A549 (cell line): ENCODE results near the gene E2F6. TPM values are rescaled to one million over a fixed set of nuclear protein-coding genes. Genes with fewer than 3 reads are reported as not detected.

Source experiments
- ATAC-seq, 2 experiments: fragments of 200-7000 bp in 1 of 2; fragments of >200 bp in 1 of 2; cut with Nextera tagmentation in 1 of 2; cut with Tn5 transposase in 1 of 2; 3 replicates each; pipeline versions ENCODE4 v1.8.0 to v1.9.1; 2018 to 2020; ENCODE audit warnings: mild to moderate bottlenecking in 1 of 2, moderate library complexity in 1 of 2
- CTCF ChIA-PET: fragments of 300-600 bp; sonication (Branson Sonifier 250); formaldehyde crosslinking; extraction: SDS; loops from one replicate; lab custom pipeline; 2021; ENCODE audit warnings: antibody characterized with exemption, inconsistent platforms; lab: Yijun Ruan, JAX
- POLR2A ChIA-PET: fragments of 350-600 bp; formaldehyde crosslinking; extraction: SDS; loops from one replicate; lab custom pipeline; 2021; ENCODE audit warnings: antibody characterized with exemption, inconsistent platforms; lab: Yijun Ruan, JAX
- DNase-seq, 2 experiments: peaks; one replicate each; pipeline versions ENCODE4 v3.0.0 to v3.0.0-alpha.2; 2011 to 2016; ENCODE audit warnings: low read depth in 1 of 2, low spot score in 1 of 2
- FAIRE-seq: peaks from 2 replicates; lab custom pipeline; 2011; peaks lifted over from hg19 to GRCh38; lab: Jason Lieb, UNC
- H3K27ac ChIP-seq, 2 experiments: fragments of >200 bp; sonication (Bioruptor Twin); formaldehyde crosslinking; 3 replicates each; pipeline ENCODE4 v1.5.1; 2016 to 2017
- H3K4me1 ChIP-seq: fragments of >200 bp; sonication (Bioruptor Twin); formaldehyde crosslinking; 3 replicates; pipeline ENCODE4 v1.6.1; 2016
- H3K4me2 ChIP-seq: fragments of >200 bp; sonication (Bioruptor Twin); formaldehyde crosslinking; 3 replicates; pipeline ENCODE4 v1.6.1; 2016
- H3K4me3 ChIP-seq: fragments of >200 bp; sonication (Bioruptor Twin); formaldehyde crosslinking; 3 replicates; pipeline ENCODE4 v1.5.1; 2016
- H3K9me3 ChIP-seq: fragments of >200 bp; sonication (Bioruptor Twin); formaldehyde crosslinking; 3 replicates; pipeline ENCODE4 v1.6.1; 2016
- CEBPB ChIP-seq, 2 experiments: fragments of >200 bp in 1 of 2; sonication (Bioruptor Twin) in 1 of 2; formaldehyde crosslinking in 1 of 2; IDR thresholded peaks; 2 replicates each; pipeline ENCODE4 v1.6.1; 2012 to 2016
- CHD4 ChIP-seq: fragments of 200-600 bp; sonication (generic); IDR thresholded peaks from 2 replicates; pipeline ENCODE4 v1.6.1; 2016; ENCODE audit warnings: antibody characterized with exemption, mild to moderate bottlenecking, borderline replicate concordance
- CTCF ChIP-seq: fragments of >200 bp; sonication (Bioruptor Twin); formaldehyde crosslinking; IDR thresholded peaks from 3 replicates; pipeline ENCODE4 v1.5.1; 2016
- EHF ChIP-seq: fragments of 250-450 bp; sonication (Bioruptor Pico); IDR thresholded peaks from 2 replicates; pipeline ENCODE4 v1.5.0; 2020; ENCODE audit warnings: mild to moderate bottlenecking
- EHMT2 ChIP-seq: fragments of 200-600 bp; sonication (generic); IDR thresholded peaks from 2 replicates; pipeline ENCODE4 v1.6.1; 2016; ENCODE audit warnings: antibody characterized with exemption, low read depth, mild to moderate bottlenecking, moderate library complexity
- FOSL2 ChIP-seq, 2 experiments: fragments of 450-650 bp in 1 of 2; fragments of >200 bp in 1 of 2; sonication (Bioruptor Twin) in 1 of 2; formaldehyde crosslinking; IDR thresholded peaks; 2 replicates each; pipeline versions ENCODE4 v1.5.0 to v1.6.1; 2016 to 2020; ENCODE audit warnings: mild to moderate bottlenecking in 1 of 2, moderate library complexity in 1 of 2
- GATA3 ChIP-seq: IDR thresholded peaks from 2 replicates; pipeline ENCODE4 v1.6.1; 2012; ENCODE audit warnings: borderline replicate concordance
- HDAC2 ChIP-seq: fragments of 200-600 bp; sonication (generic); IDR thresholded peaks from 2 replicates; pipeline ENCODE4 v1.6.1; 2016
- HMGXB4 ChIP-seq: fragments of 250-450 bp; sonication (Bioruptor Pico); IDR thresholded peaks from 2 replicates; pipeline ENCODE4 v1.5.0; 2021; ENCODE audit warnings: mild to moderate bottlenecking, moderate library complexity, borderline replicate concordance
- HOXA7 ChIP-seq: fragments of 250-450 bp; sonication (Bioruptor Pico); IDR thresholded peaks from 2 replicates; pipeline ENCODE4 v1.5.0; 2020; ENCODE audit warnings: mild to moderate bottlenecking, moderate library complexity
- HOXB13 ChIP-seq: fragments of 250-450 bp; sonication (Bioruptor Pico); IDR thresholded peaks from 2 replicates; pipeline ENCODE4 v1.5.0; 2020; ENCODE audit warnings: low read depth, mild to moderate bottlenecking, moderate library complexity
- HOXB5 ChIP-seq: fragments of 250-450 bp; sonication (Bioruptor Pico); IDR thresholded peaks from 2 replicates; pipeline ENCODE4 v1.5.0; 2020; ENCODE audit warnings: mild to moderate bottlenecking, moderate library complexity
- JUN ChIP-seq, 2 experiments: fragments of >200 bp; sonication (Bioruptor Twin); formaldehyde crosslinking; IDR thresholded peaks; 2 replicates in 1 of 2; 3 replicates in 1 of 2; pipeline ENCODE4 v1.6.1; 2016 to 2017
- JUNB ChIP-seq: fragments of >200 bp; sonication (Bioruptor Twin); formaldehyde crosslinking; IDR thresholded peaks from 2 replicates; pipeline ENCODE4 v1.6.1; 2016
- KDM5A ChIP-seq: fragments of 200-600 bp; sonication (generic); IDR thresholded peaks from 2 replicates; pipeline ENCODE4 v1.6.1; 2016; ENCODE audit warnings: antibody characterized with exemption, mild to moderate bottlenecking
- MAFK ChIP-seq: fragments of 450-650 bp; IDR thresholded peaks from 2 replicates; pipeline ENCODE4 v1.6.1; 2014; ENCODE audit not compliant: partially characterized antibody
- PHF8 ChIP-seq: fragments of 200-600 bp; sonication (generic); IDR thresholded peaks from 2 replicates; pipeline ENCODE4 v1.6.1; 2016; ENCODE audit warnings: low read depth, mild to moderate bottlenecking, antibody characterized with exemption, moderate library complexity, borderline replicate concordance
- RFX5 ChIP-seq: fragments of 450-650 bp; IDR thresholded peaks from 2 replicates; pipeline ENCODE4 v1.7.1; 2014; ENCODE audit warnings: antibody characterized with exemption, mild to moderate bottlenecking, moderate library complexity
- SMC3 ChIP-seq: fragments of >200 bp; sonication (Bioruptor Twin); formaldehyde crosslinking; IDR thresholded peaks from 3 replicates; pipeline ENCODE4 v1.6.1; 2018; ENCODE audit warnings: inconsistent platforms
- SREBF2 ChIP-seq: fragments of 450-650 bp; IDR thresholded peaks from 2 replicates; pipeline ENCODE4 v1.6.1; 2014; ENCODE audit warnings: mild to moderate bottlenecking, moderate library complexity
- ZFP36 ChIP-seq: fragments of 450-650 bp; IDR thresholded peaks from 2 replicates; pipeline ENCODE4 v1.6.1; 2014; ENCODE audit warnings: borderline replicate concordance; ENCODE audit not compliant: partially characterized antibody
- WGBS: methylation state at CpG from one replicate; pipeline ENCODE4 v1.1.6; 2017; ENCODE audit errors: missing lambda C conversion rate; 5-methylcytosine and 5-hydroxymethylcytosine counted together
- polyA plus RNA-seq, 4 experiments: library from polyadenylated mRNA; depleted of rRNA in 3 of 4; stranded (reverse); fragments of >200 nt; fragmentation: RNase III in 1 of 4; extraction: RNeasy Plus Mini Kit Qiagen cat#74134 plus additional on column Dnase treatment in 1 of 4; gene quantifications; 2 replicates in 3 of 4; 3 replicates in 1 of 4; pipeline ENCODE4 v1.2.3, GENCODE V29; 2011 to 2017
- TF ChIP-seq, protein P1 (sequence below): fragments of 450-650 bp; IDR thresholded peaks from 2 replicates; pipeline ENCODE4 v1.6.1; 2014; ENCODE audit warnings: antibody characterized with exemption
- TF ChIP-seq, protein P2 (sequence below): IDR thresholded peaks from 2 replicates; pipeline ENCODE4 v1.6.1; 2012
- TF ChIP-seq, protein P3 (sequence below): fragments of >200 bp; sonication (Bioruptor Twin); formaldehyde crosslinking; IDR thresholded peaks from 2 replicates; pipeline ENCODE4 v1.6.1; 2016
- TF ChIP-seq, protein P4 (sequence below): IDR thresholded peaks from 2 replicates; pipeline ENCODE4 v1.6.1; 2012

The E2F6 gene
- polyA plus RNA-seq, 2 of the 4 experiments (the other 2 are of a cell fraction): 34.3 to 41.7 TPM

DNA sequence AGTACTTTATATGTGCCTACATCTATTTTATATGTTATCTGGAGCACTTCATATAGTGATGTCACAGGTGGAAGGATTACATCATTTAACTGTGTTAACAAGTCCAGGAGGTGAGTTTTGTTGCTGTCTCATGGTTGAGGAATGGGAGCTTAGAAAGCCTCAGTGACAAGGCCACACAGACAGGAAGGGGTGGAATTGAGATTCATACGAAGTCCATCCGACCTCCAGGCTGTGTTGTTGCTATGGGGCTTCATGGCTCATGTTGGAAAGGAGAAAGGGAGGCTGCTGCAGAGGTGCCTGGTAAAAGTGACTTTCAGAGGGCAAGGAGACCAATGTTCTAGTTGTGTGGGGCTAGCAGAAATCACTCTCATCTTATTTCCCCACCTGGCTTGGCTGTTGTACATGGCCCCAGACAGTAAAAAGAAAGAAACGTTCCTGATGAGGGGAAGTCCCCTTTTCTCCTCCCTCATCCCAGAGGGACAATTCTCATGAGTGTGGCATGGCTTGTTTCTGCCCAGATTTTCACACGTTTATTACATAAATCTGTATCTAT, 36.9 kb upstream of the E2F6 start:
- ChIA-PET POLR2A (interaction anchor here (0.6 kb wide), 1 partner anchor 575 kb away, joined by 4 read pairs; no protein-coding TSS in a partner anchor), CTCF (no interaction called here)
- FAIRE-seq (no peak), DNase-seq (peak in 1 of 2 experiments; percentile 42), ATAC-seq (no peak)
- peaks cover 8% of the 10 kb centered on the region for H3K4me1 ChIP-seq
- 43% methylated on average over 4 of the region's 4 CpGs for WGBS
- peaks cover 16% of the 10 kb centered on the region; the same call in 2 of the 3 replicates for H3K9me3 ChIP-seq
- H3K27ac ChIP-seq: 0 out of 6 replicates have a peak overlapping the region, but pooled peaks of 1 of the 2 experiments have one; percentile 18
- H3K4me2 ChIP-seq: no peak overlapping the region
- H3K4me3 ChIP-seq: no peak overlapping the region
- TF ChIP-seq JUN (IDR thresholded peaks at IDR 0.05) (no peak), CEBPB (IDR thresholded peaks at IDR 0.05) (no peak), EHMT2 (no peak), HOXA7 (CRISPR knock-in tag) (no peak), JUNB (no peak), SREBF2 (no peak), HDAC2 (no peak)

- ChIA-PET CTCF (interaction anchor here (0.7 to 11.5 kb wide), 5 partner anchors 10 to 368 kb away, joined by 3 to 73 read pairs (median 6); a partner anchor contains a TSS), POLR2A (no interaction called here)
- Histone ChIP-seq H3K9me3 (peaks cover 16% of the 10 kb centered on the region; the same call in 2 of the 3 replicates), H3K4me2 (no peak overlapping the region), H3K27ac (no peak overlapping the region), H3K4me3 (no peak overlapping the region), H3K4me1 (peaks cover 8% of the 10 kb centered on the region)
- no peak for DNase-seq
- no peak for FAIRE-seq
- 69% methylated on average over 5 of the region's 5 CpGs for WGBS
- ATAC-seq: peak in 1 of 2 experiments; percentile 40; a peak in 1 of 6 replicates
- TF ChIP-seq, protein P1, sequence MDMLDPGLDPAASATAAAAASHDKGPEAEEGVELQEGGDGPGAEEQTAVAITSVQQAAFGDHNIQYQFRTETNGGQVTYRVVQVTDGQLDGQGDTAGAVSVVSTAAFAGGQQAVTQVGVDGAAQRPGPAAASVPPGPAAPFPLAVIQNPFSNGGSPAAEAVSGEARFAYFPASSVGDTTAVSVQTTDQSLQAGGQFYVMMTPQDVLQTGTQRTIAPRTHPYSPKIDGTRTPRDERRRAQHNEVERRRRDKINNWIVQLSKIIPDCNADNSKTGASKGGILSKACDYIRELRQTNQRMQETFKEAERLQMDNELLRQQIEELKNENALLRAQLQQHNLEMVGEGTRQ: no peak
- TF ChIP-seq HOXB5 (no peak), HMGXB4 (CRISPR knock-in tag) (no peak), CHD4 (no peak), HOXA7 (CRISPR knock-in tag) (no peak), KDM5A (no peak), RFX5 (no peak), ZFP36 (no peak), JUNB (no peak), SMC3 (no peak), MAFK (no peak), EHF (CRISPR knock-in tag) (no peak), GATA3 (no peak), FOSL2 (IDR thresholded peaks at IDR 0.05) (no peak), FOSL2 (CRISPR knock-in tag; IDR thresholded peaks at IDR 0.05) (no peak), PHF8 (no peak), CTCF (no peak), HOXB13 (CRISPR knock-in tag) (no peak)
- TF ChIP-seq, protein P2, sequence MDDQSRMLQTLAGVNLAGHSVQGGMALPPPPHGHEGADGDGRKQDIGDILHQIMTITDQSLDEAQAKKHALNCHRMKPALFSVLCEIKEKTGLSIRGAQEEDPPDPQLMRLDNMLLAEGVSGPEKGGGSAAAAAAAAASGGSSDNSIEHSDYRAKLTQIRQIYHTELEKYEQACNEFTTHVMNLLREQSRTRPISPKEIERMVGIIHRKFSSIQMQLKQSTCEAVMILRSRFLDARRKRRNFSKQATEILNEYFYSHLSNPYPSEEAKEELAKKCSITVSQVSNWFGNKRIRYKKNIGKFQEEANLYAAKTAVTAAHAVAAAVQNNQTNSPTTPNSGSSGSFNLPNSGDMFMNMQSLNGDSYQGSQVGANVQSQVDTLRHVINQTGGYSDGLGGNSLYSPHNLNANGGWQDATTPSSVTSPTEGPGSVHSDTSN: no peak
- TF ChIP-seq, protein P3, sequence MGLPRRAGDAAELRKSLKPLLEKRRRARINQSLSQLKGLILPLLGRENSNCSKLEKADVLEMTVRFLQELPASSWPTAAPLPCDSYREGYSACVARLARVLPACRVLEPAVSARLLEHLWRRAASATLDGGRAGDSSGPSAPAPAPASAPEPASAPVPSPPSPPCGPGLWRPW: no peak
- TF ChIP-seq, protein P4, sequence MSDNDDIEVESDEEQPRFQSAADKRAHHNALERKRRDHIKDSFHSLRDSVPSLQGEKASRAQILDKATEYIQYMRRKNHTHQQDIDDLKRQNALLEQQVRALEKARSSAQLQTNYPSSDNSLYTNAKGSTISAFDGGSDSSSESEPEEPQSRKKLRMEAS: no peak
- TF ChIP-seq, all 56 proteins: peak for 0
Measured at GRCh38 chr2:11500702-11501303, 34.8 kb upstream of the E2F6 start.
